ENCODE results near the gene IRF9.

Gene IRF9

DNA sequence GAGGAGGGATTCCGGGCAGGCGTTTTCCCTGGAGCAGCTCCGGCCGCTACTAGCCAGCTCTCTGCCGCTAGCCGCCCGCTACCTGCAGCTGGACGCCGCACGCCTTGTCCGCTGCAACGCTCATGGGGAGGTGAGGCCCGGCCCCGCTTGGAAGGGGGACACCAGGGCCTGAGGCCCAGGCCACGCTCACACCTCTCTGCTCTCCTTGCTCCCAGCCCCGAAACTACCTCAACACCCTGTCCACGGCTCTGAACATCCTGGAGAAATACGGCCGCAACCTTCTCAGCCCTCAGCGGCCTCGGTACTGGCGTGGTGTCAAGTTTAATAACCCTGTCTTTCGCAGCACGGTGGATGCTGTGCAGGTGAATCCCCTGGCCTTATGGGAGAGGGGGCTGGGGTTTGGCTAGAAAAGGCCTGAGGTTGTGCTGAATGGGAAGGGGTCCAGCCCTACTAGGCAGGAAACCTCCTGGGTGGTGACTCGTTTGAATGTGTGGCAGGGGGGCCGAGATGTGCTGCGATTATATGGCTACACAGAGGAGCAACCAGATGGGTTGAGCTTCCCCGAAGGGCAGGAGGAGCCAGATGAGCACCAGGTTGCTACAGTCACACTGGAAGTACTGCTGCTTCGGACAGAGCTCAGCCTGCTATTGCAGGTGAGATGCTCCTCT is 13.2 kb upstream of the IRF9 start:
- no peak for DNase-seq (ENCODE audit: low spot score)

GRCh38 chr14:24149302-24149969 is 11.6 kb upstream of the IRF9 start:
- DNase-seq (ENCODE audit: low spot score): no peak

GRCh38 chr14:24150061-24150460 is 11.0 kb upstream of the IRF9 start:
- no peak for DNase-seq (ENCODE audit: low spot score)

DNA sequence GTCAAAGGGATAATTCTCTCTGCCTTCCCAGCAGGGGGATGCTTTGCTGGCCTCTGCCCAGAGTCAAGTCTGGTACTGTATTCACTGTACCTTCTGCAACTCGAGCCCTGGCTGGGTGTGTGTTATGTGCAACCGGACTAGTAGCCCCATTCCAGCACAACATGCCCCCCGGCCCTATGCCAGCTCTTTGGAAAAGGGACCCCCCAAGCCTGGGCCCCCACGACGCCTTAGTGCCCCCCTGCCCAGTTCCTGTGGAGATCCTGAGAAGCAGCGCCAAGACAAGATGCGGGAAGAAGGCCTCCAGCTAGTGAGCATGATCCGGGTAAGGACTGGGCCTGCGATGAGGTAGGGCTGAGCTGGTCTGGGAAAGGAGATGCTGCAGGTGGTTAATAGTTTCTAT is 10.5 kb upstream of the IRF9 start:
- DNase-seq (ENCODE audit: low spot score): no peak

DNA sequence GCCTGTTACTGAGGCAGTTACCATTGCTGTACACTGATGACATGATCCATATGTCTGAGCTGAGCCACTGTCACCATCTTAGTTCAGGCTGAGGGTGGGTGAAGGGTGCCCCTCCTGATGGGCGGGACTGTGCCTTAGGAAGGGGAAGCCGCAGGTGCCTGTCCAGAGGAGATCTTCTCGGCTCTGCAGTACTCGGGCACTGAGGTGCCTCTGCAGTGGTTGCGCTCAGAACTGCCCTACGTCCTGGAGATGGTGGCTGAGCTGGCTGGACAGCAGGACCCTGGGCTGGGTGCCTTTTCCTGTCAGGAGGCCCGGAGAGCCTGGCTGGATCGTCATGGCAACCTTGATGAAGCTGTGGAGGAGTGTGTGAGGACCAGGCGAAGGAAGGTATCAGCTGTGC is 10.1 kb upstream of the IRF9 start:
- DNase-seq (ENCODE audit: low spot score): no peak

GRCh38 chr14:24151404-24152080 is 9.5 kb upstream of the IRF9 start:
- no peak for DNase-seq (ENCODE audit: low spot score)

GRCh38 chr14:24155100-24155499 is 6.0 kb upstream of the IRF9 start:
- DNase-seq (ENCODE audit: low spot score): no peak

GRCh38 chr14:24156840-24157239 is 4.2 kb upstream of the IRF9 start:
- DNase-seq (ENCODE audit: low spot score): no peak

DNA sequence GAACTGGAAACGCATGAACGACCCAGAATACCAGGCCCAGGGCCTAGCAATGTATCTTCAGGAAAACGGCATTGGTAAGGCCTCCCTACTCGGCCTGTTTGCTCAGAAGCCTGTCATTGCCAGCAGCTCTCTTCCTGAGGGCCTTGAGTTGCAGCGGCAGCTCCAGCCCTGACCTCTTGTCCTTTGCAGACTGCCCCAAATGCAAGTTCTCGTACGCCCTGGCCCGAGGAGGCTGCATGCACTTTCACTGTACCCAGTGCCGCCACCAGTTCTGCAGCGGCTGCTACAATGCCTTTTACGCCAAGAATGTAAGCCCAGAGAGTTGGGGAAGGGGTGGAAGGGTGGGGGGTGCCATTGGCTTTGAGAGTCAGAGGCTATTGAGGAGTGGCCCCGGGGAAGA is 3.7 kb upstream of the IRF9 start:
- DNase-seq (ENCODE audit: low spot score): no peak

GRCh38 chr14:24159777-24160498 is 1.1 kb upstream of the IRF9 start:
- no peak for DNase-seq (ENCODE audit: low spot score)

GRCh38 chr14:24160499-24160849 is 591 bp upstream of the IRF9 start:
- DNase-seq (ENCODE audit: low spot score): no peak

DNA sequence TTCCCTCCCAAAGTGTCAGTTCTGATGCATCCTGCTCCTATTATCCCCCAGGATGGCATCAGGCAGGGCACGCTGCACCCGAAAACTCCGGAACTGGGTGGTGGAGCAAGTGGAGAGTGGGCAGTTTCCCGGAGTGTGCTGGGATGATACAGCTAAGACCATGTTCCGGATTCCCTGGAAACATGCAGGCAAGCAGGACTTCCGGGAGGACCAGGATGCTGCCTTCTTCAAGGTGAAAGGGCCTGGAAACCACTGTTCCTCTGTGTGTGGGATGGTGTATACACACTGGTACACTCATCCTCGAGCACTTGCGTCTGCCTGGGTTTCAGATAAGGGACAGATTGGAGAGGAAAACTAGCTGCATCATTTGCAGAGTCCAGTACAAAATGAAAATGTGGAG is 1.0 kb downstream of the IRF9 start:
- DNase-seq (ENCODE audit: low spot score): no peak

DNA sequence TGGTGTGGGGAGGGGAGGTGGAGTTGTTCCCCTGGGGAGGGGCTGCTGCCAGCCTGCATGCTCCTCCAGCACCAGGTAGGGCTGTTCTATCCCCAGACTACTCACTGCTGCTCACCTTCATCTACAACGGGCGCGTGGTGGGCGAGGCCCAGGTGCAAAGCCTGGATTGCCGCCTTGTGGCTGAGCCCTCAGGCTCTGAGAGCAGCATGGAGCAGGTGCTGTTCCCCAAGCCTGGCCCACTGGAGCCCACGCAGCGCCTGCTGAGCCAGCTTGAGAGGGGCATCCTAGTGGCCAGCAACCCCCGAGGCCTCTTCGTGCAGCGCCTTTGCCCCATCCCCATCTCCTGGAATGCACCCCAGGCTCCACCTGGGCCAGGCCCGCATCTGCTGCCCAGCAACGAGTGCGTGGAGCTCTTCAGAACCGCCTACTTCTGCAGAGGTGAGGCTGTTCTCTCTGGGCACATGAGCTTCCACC is 3.5 kb downstream of the IRF9 start:
- DNase-seq (ENCODE audit: low spot score): no peak

- no peak for DNase-seq (ENCODE audit: low spot score)
Measured at GRCh38 chr14:24165785-24166184, 4.7 kb downstream of the IRF9 start.

- DNase-seq (ENCODE audit: low spot score): no peak
Measured at GRCh38 chr14:24167469-24168114, 6.5 kb downstream of the IRF9 start.

DNA sequence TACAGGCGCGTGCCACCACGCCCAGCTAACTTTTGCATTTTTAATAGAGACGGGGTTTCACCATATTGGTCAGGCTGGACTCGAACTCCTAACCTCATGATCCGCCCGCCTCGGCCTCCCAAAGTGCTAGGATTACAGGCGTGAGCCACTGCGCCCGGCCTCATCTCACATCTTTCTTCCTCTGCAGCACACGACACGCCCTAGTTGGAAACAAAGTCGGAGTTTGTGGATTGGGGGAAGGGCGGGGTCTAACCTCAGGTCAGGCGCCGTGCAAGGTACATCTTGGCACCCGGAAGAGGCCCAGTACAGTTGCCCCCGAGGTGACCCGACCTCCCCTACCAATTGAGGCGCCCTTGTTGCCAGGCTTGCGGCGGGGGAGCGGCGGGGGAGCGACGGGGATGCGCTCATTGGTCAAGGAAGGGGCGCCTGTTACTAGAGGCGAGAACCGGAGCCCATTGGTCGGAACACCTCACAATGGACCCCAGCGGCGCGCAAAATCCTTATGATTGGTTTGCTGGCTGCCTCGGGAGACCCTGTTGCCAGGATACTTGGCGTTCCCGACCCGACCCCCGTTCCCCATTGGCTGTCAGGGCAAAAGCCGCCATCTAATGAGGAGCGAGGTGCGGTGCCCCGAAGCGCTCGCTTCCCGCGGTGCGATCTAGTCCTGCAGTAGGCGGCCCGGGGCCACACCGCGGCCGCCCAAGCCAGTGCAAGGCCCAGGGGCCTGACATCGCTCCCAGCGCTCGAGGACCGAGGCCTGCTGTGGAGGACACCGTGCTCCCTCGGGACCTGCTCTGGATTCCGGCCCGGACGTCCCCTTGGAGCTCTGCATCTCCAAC is 10.6 kb downstream of the IRF9 start, which contains the start of gene REC8:
Gene REC8 (plus strand): TSS at position 659 of the 839 bp plus-strand sequence. CDS start 473 bp downstream, outside the sequence.
- peak; percentile 61 for DNase-seq (ENCODE audit: low spot score)

GRCh38 chr14:24172261-24172860 is 11.3 kb downstream of the IRF9 start:
- no peak for DNase-seq (ENCODE audit: low spot score)

- DNase-seq (ENCODE audit: low spot score): no peak
Measured at GRCh38 chr14:24172871-24173281, 11.8 kb downstream of the IRF9 start.

GRCh38 chr14:24176599-24176998 is 15.5 kb downstream of the IRF9 start:
- DNase-seq (ENCODE audit: low spot score): no peak

DNA sequence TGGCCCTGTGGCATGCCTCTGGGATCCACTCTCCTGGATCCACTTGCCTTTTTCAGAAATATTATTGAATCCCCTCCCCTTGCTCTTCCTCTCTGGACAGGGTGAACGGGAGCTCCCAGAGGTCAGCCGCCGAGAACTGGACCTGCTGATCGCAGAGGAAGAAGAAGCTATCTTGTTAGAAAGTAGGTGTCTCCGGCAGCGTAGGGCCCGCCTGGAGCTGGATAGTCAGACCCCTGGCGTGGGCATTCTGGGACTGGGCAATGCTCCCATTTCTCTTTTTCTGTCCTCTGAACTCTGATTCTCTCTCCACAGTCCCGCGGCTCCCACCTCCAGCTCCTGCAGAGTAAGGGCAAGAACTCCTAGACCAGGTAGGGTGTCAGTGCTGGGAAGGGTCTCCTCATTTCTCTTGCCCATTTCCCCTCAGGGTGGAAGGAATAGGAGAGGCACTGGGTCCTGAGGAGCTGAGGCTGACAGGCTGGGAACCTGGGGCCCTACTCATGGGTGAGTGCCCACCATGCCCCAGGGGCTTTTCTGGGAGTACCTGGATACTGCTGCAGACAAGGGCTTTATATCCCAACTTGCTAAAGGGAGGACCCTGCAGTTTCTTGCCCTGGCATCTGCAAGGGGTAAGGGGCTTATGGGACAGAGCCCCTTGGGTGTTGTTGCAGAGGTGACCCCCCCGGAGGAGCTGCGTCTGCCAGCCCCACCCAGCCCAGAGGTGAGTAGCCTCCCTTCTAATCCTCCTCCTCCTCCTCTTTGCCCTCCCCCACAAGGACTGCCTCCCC is 16.2 kb downstream of the IRF9 start:
- no peak for DNase-seq (ENCODE audit: low spot score)
